H9 (cell line): ENCODE measurements around the gene GPC6. TPM values are rescaled to one million over a fixed set of nuclear protein-coding genes. Genes with fewer than 3 reads are reported as not detected.

Experiments used
- DNase-seq: peaks from one replicate; pipeline ENCODE4 v3.0.0-alpha.2; 2017
- H2AFZ ChIP-seq: one replicate; pipeline ENCODE4 v1.6.1; 2013; ENCODE audit warnings: mild to moderate bottlenecking, low read length, control low read depth, moderate library complexity
- H2AK5ac ChIP-seq: 2 replicates; pipeline ENCODE4 v1.6.1; 2013; ENCODE audit warnings: low read length, control low read depth, mixed read lengths; ENCODE audit not compliant: insufficient read length
- H2BK120ac ChIP-seq: one replicate; pipeline ENCODE4 v1.6.1; 2013; ENCODE audit warnings: low read depth, mild to moderate bottlenecking, low read length, control low read depth, inconsistent platforms; ENCODE audit not compliant: poor library complexity, severe bottlenecking
- H2BK12ac ChIP-seq: 2 replicates; pipeline ENCODE4 v1.6.1; 2013; ENCODE audit warnings: low read length, control low read depth, mixed read lengths, low read depth; ENCODE audit not compliant: insufficient read length
- H2BK15ac ChIP-seq: 2 replicates; pipeline ENCODE4 v1.6.1; 2013; ENCODE audit warnings: low read depth, low read length, control low read depth
- H2BK20ac ChIP-seq: one replicate; pipeline ENCODE4 v1.6.1; 2013; ENCODE audit warnings: low read depth, mild to moderate bottlenecking, low read length, control low read depth, inconsistent platforms; ENCODE audit not compliant: poor library complexity, severe bottlenecking
- H2BK5ac ChIP-seq: 2 replicates; pipeline ENCODE4 v1.6.1; 2013; ENCODE audit warnings: low read length, control low read depth, mixed read lengths; ENCODE audit not compliant: insufficient read length
- H3K14ac ChIP-seq: 2 replicates; pipeline ENCODE4 v1.6.1; 2013; ENCODE audit warnings: low read length, control low read depth; ENCODE audit not compliant: insufficient read depth
- H3K18ac ChIP-seq: 2 replicates; pipeline ENCODE4 v1.6.1; 2013; ENCODE audit warnings: low read depth, mild to moderate bottlenecking, mixed read lengths, low read length, control low read depth; ENCODE audit not compliant: insufficient read length
- H3K23ac ChIP-seq: 2 replicates; pipeline ENCODE4 v1.6.1; 2013; ENCODE audit warnings: low read length, control low read depth, mixed read lengths, low read depth; ENCODE audit not compliant: insufficient read length
- H3K23me2 ChIP-seq: 2 replicates; pipeline ENCODE4 v1.6.1; 2013; ENCODE audit warnings: low read depth, mild to moderate bottlenecking, mixed read lengths, low read length, control low read depth; ENCODE audit not compliant: insufficient read length, poor library complexity, severe bottlenecking
- H3K27ac ChIP-seq: 2 replicates; pipeline ENCODE4 v1.5.1; 2013; ENCODE audit warnings: low read length, control low read depth, mixed read lengths, low read depth; ENCODE audit not compliant: insufficient read length
- H3K27me3 ChIP-seq: 2 replicates; pipeline ENCODE4 v1.6.1; 2013; ENCODE audit warnings: low read length, control low read depth, inconsistent platforms; ENCODE audit not compliant: insufficient read depth
- H3K4ac ChIP-seq: 2 replicates; pipeline ENCODE4 v1.6.1; 2013; ENCODE audit warnings: low read depth, mild to moderate bottlenecking, control low read depth, inconsistent platforms, low read length, moderate library complexity
- H3K4me1 ChIP-seq: 2 replicates; pipeline ENCODE4 v1.6.1; 2013; ENCODE audit warnings: low read length, control low read depth, inconsistent platforms; ENCODE audit not compliant: insufficient read depth
- H3K4me2 ChIP-seq: 2 replicates; pipeline ENCODE4 v1.6.1; 2013; ENCODE audit warnings: low read length, control low read depth, mixed read lengths; ENCODE audit not compliant: insufficient read length, insufficient read depth
- H3K56ac ChIP-seq: 2 replicates; pipeline ENCODE4 v1.6.1; 2013; ENCODE audit warnings: low read depth, mild to moderate bottlenecking, mixed read lengths, low read length, control low read depth; ENCODE audit not compliant: insufficient read length
- H3K79me1 ChIP-seq: 2 replicates; pipeline ENCODE4 v1.6.1; 2013; ENCODE audit warnings: low read depth, mild to moderate bottlenecking, moderate library complexity, low read length, control low read depth, inconsistent platforms; ENCODE audit not compliant: insufficient read depth, poor library complexity, severe bottlenecking
- H3K79me2 ChIP-seq: 2 replicates; pipeline ENCODE4 v1.6.1; 2013; ENCODE audit warnings: low read length, control low read depth, inconsistent platforms; ENCODE audit not compliant: insufficient read depth
- H3K9ac ChIP-seq: 2 replicates; pipeline ENCODE4 v1.6.1; 2013; ENCODE audit warnings: low read length, control low read depth, mixed read lengths; ENCODE audit not compliant: insufficient read length; ENCODE audit errors: extremely low read depth
- H3K9me3 ChIP-seq: one replicate; pipeline ENCODE4 v1.6.1; 2013; ENCODE audit warnings: low read depth, low read length, inconsistent platforms; ENCODE audit not compliant: control insufficient read depth
- H3T11ph ChIP-seq: one replicate; pipeline ENCODE4 v1.6.1; 2013; ENCODE audit warnings: mild to moderate bottlenecking, low read length, control low read depth, inconsistent platforms
- H4K20me1 ChIP-seq: one replicate; pipeline ENCODE4 v1.6.1; 2013; ENCODE audit not compliant: control insufficient read depth, insufficient read length, insufficient read depth
- H4K5ac ChIP-seq: 2 replicates; pipeline ENCODE4 v1.6.1; 2013; ENCODE audit warnings: low read depth, mild to moderate bottlenecking, mixed read lengths, low read length, control low read depth; ENCODE audit not compliant: insufficient read length
- H4K8ac ChIP-seq: replicated peaks from 2 replicates; pipeline ENCODE4 v1.6.1; 2013; ENCODE audit warnings: low read length, control low read depth, mixed read lengths, low read depth; ENCODE audit not compliant: insufficient read length
- H4K91ac ChIP-seq: 2 replicates; pipeline ENCODE4 v1.6.1; 2013; ENCODE audit warnings: low read depth, mild to moderate bottlenecking, moderate library complexity, mixed read lengths, low read length, control low read depth; ENCODE audit not compliant: insufficient read length
- H3K27ac Mint-ChIP-seq, 3 experiments: 2 replicates in 2 of 3; 3 replicates in 1 of 3; pipeline ENCODE4 v1.8.0; 2020 to 2021; ENCODE audit warnings: mixed read lengths in 3 of 3, mild to moderate bottlenecking in 1 of 3, moderate library complexity in 1 of 3
- H3K27me3 Mint-ChIP-seq: 2 replicates; pipeline ENCODE4 v1.8.0; 2021; ENCODE audit warnings: low read depth, mild to moderate bottlenecking, moderate library complexity, mixed read lengths
- H3K36me3 Mint-ChIP-seq, 3 experiments: 2 replicates in 2 of 3; 3 replicates in 1 of 3; pipeline ENCODE4 v1.8.0; 2020 to 2021; ENCODE audit warnings: low read depth in 3 of 3, mixed read lengths in 3 of 3; ENCODE audit not compliant: insufficient read depth in 1 of 3
- H3K4me1 Mint-ChIP-seq, 2 experiments: 2 replicates each; pipeline ENCODE4 v1.8.0; 2020; ENCODE audit warnings: mixed read lengths in 2 of 2
- H3K4me3 Mint-ChIP-seq, 2 experiments: 2 replicates in 1 of 2; 3 replicates in 1 of 2; pipeline ENCODE4 v1.8.0; 2020 to 2021; ENCODE audit warnings: mild to moderate bottlenecking in 2 of 2, mixed read lengths in 2 of 2, moderate library complexity in 1 of 2
- H3K9me3 Mint-ChIP-seq, 2 experiments: 2 replicates in 1 of 2; 3 replicates in 1 of 2; pipeline ENCODE4 v1.8.0; 2020; ENCODE audit warnings: mild to moderate bottlenecking in 2 of 2, mixed read lengths in 2 of 2, moderate library complexity in 1 of 2
- whole genome bisulfite sequencing: extraction: QIAGEN DNeasy Blood & Tissue Kit; methylation state at CpG from one replicate; pipeline ENCODE4 v1.1.7; 2013; ENCODE audit warnings: missing lambda C conversion rate, low lambda C conversion rate, mixed read lengths; ENCODE audit not compliant: insufficient read length; ENCODE audit errors: extremely low coverage; 5-methylcytosine and 5-hydroxymethylcytosine counted together
- total RNA-seq: library from RNA; stranded (reverse); gene quantifications from 2 replicates; pipeline ENCODE4 v1.2.1, GENCODE V29; 2021
- TF ChIP-seq, protein P1 (sequence below): fragments of 200-600 bp; sonication (generic); conservative IDR thresholded peaks from 3 replicates; pipeline ENCODE4 v1.8.0; 2021; ENCODE audit warnings: antibody characterized with exemption, mild to moderate bottlenecking

GPC6 gene
- total RNA-seq, 1 experiment from 2014 or later = 15.6 TPM

DNA sequence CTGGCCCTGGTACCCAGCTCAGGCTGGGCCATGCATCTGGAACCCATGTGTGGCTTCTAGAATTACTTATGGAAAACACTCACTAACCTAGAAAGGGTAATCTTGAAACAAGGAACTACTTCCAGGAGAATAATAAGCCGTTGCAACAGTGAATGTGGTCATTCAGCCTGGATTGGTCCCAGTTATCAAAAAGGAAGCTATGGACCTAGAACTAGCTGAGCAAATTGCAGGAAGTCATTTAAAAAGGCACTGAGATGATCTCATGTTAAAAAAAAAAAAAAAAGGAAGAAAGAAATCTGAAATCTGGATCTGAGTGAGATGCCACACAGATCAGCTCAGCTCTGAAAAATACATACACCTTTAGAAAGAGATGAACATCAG, 1193.3 kb downstream of the GPC6 start:
- H4K5ac ChIP-seq = no peak overlapping the region
- TF ChIP-seq, protein P1, sequence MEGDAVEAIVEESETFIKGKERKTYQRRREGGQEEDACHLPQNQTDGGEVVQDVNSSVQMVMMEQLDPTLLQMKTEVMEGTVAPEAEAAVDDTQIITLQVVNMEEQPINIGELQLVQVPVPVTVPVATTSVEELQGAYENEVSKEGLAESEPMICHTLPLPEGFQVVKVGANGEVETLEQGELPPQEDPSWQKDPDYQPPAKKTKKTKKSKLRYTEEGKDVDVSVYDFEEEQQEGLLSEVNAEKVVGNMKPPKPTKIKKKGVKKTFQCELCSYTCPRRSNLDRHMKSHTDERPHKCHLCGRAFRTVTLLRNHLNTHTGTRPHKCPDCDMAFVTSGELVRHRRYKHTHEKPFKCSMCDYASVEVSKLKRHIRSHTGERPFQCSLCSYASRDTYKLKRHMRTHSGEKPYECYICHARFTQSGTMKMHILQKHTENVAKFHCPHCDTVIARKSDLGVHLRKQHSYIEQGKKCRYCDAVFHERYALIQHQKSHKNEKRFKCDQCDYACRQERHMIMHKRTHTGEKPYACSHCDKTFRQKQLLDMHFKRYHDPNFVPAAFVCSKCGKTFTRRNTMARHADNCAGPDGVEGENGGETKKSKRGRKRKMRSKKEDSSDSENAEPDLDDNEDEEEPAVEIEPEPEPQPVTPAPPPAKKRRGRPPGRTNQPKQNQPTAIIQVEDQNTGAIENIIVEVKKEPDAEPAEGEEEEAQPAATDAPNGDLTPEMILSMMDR = no peak

More for the DNA sequence above, 1193.3 kb downstream of the GPC6 start:
- Histone ChIP-seq H2BK20ac (no peak overlapping the region), H3K79me2 (no peaks in the 10 kb centered on the region), H2AFZ (no peak overlapping the region), H4K91ac (no peak overlapping the region), H2BK120ac (no peak overlapping the region), H3T11ph (no peak overlapping the region), H2AK5ac (no peak overlapping the region), H2BK12ac (no peak overlapping the region), H3K27me3 (no peaks in the 10 kb centered on the region), H3K4me2 (no peak overlapping the region), H3K14ac (no peak overlapping the region), H3K27ac (no peak overlapping the region), H3K18ac (no peak overlapping the region), H3K4me1 (no peaks in the 10 kb centered on the region; the same call in 1 of the 2 replicates), H3K9ac (no peak overlapping the region), H2BK5ac (no peak overlapping the region), H2BK15ac (no peak overlapping the region), H4K20me1 (no peaks in the 10 kb centered on the region), H3K4ac (no peak overlapping the region), H3K23me2 (no peaks in the 10 kb centered on the region), H4K8ac (no peak overlapping the region), H3K9me3 (no peaks in the 10 kb centered on the region), H3K56ac (no peak overlapping the region), H3K23ac (no peak overlapping the region), H3K79me1 (no peaks in the 10 kb centered on the region)
- peaks cover 2 to 11% (median 2%) of the 10 kb centered on the region in 3 experiments; a peak in 6 of 7 replicates for H3K36me3 Mint-ChIP-seq
- no CpG with 5 or more reads among the region's 1 CpG for WGBS
- no peak for DNase-seq
- no peaks in the 10 kb centered on the region for H3K27me3 Mint-ChIP-seq
- H3K27ac Mint-ChIP-seq = no peak overlapping the region
- H3K4me3 Mint-ChIP-seq = no peak overlapping the region
- H3K4me1 Mint-ChIP-seq = peaks cover 12 to 13% of the 10 kb centered on the region in 2 experiments
- peaks cover 15% of the 10 kb centered on the region in 2 experiments for H3K9me3 Mint-ChIP-seq
